ENCODE measurements around the gene EPB41L3. TPM values are rescaled to one million over a fixed set of nuclear protein-coding genes. Genes with fewer than 3 reads are reported as not detected.

The EPB41L3 gene
- total and polyA plus RNA-seq, 4 experiments from 2014 or later: 0.89 to 3.3 (median 3.2) TPM; not detected in 1

GRCh38 chr18:5370332-5370731, 173.5 kb downstream of the EPB41L3 start:
- Mint-ChIP-seq H3K4me3 (no peak overlapping the region), H3K27ac (no peak overlapping the region), H3K9me3 (peaks cover 0 to 1% (median 0%) of the 10 kb centered on the region in 8 donors), H3K4me1 (no peaks in the 10 kb centered on the region), H3K36me3 (no peaks in the 10 kb centered on the region), H3K27me3 (peaks cover 12 to 13% of the 10 kb centered on the region in 2 donors)
- ChIA-PET CTCF (ENCODE audit: partially characterized antibody) (no interaction called here), POLR2A (ENCODE audit: partially characterized antibody) (no interaction called here)
- intact Hi-C loops (cut with micrococcal nuclease): no loop called here
- H3K4me1 ChIP-seq (ENCODE audit: insufficient read depth, low read length): no peaks in the 10 kb centered on the region
- no peak for DNase-seq
- H3K27me3 ChIP-seq (ENCODE audit: insufficient read depth, low read length): no peaks in the 10 kb centered on the region
- no peak overlapping the region for H3K4me3 ChIP-seq (ENCODE audit: low read length in 2 of 2)
- no peaks in the 10 kb centered on the region for H3K36me3 ChIP-seq (ENCODE audit: insufficient read depth, low read length)
- no peaks in the 10 kb centered on the region for H3K9me3 ChIP-seq (ENCODE audit: control insufficient read depth in 1 of 2, low read length in 2 of 2)
- no peak overlapping the region for H3K27ac ChIP-seq (ENCODE audit: low read depth, low read length)

- CTCF ChIA-PET (ENCODE audit: partially characterized antibody): no interaction called here
- Mint-ChIP-seq H3K27ac (no peak overlapping the region), H3K36me3 (no peaks in the 10 kb centered on the region), H3K27me3 (peaks cover 10 to 13% of the 10 kb centered on the region in 2 donors), H3K4me3 (no peak overlapping the region), H3K9me3 (peaks cover 0 to 1% (median 0%) of the 10 kb centered on the region in 8 donors), H3K4me1 (no peaks in the 10 kb centered on the region)
- Histone ChIP-seq H3K9me3 (ENCODE audit: control insufficient read depth in 1 of 2, low read length in 2 of 2) (no peaks in the 10 kb centered on the region), H3K4me1 (ENCODE audit: insufficient read depth, low read length) (no peaks in the 10 kb centered on the region), H3K36me3 (ENCODE audit: insufficient read depth, low read length) (no peaks in the 10 kb centered on the region), H3K27ac (ENCODE audit: low read depth, low read length) (no peak overlapping the region), H3K27me3 (ENCODE audit: insufficient read depth, low read length) (no peaks in the 10 kb centered on the region), H3K4me3 (ENCODE audit: low read length in 2 of 2) (no peak overlapping the region)
- intact Hi-C loops (cut with micrococcal nuclease): loop anchor here (10.0 kb wide), 1 partner anchor 615 kb away; no protein-coding TSS in a partner anchor
- DNase-seq: no peak
- POLR2A ChIA-PET (ENCODE audit: partially characterized antibody): no interaction called here
Observed at GRCh38 chr18:5369513-5369912, 174.3 kb downstream of the EPB41L3 start.

DNA sequence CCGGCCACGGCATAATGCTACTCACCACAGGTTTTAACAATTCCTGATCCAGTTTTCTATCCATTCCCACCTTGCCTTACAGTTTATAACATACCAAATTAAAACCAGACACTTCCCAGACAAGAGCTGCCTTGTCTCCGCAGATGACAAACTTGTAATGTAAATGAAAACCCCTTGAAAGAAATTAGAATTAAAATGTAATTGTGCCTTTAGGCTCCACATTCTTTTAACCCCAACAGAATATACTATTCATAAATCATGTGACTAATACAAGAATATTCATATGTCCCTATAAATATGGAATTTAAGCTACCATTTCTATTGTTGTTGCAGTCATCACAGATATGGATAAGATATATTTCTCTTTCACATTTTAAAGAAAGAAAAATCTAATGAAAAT, 178.4 kb downstream of the EPB41L3 start:
- no peaks in the 10 kb centered on the region for H3K4me1 Mint-ChIP-seq
- intact Hi-C loops (cut with micrococcal nuclease): loop anchor here (10.0 kb wide), 1 partner anchor 619 kb away; no protein-coding TSS in a partner anchor
- CTCF ChIA-PET (ENCODE audit: partially characterized antibody): interaction anchor here (0.5 kb wide), 1 partner anchor 19 kb away, joined by 3 read pairs; no protein-coding TSS in a partner anchor
- no peaks in the 10 kb centered on the region for H3K4me1 ChIP-seq (ENCODE audit: insufficient read depth, low read length)
- no peaks in the 10 kb centered on the region for H3K9me3 ChIP-seq (ENCODE audit: control insufficient read depth in 1 of 2, low read length in 2 of 2)
- no peak overlapping the region for H3K27ac Mint-ChIP-seq
- peaks cover 5 to 7% of the 10 kb centered on the region in 2 donors for H3K27me3 Mint-ChIP-seq
- no peaks in the 10 kb centered on the region for H3K36me3 ChIP-seq (ENCODE audit: insufficient read depth, low read length)
- H3K9me3 Mint-ChIP-seq: peaks cover 0 to 1% (median 0%) of the 10 kb centered on the region in 8 donors
- H3K36me3 Mint-ChIP-seq: no peaks in the 10 kb centered on the region
- no peak overlapping the region for H3K4me3 Mint-ChIP-seq
- H3K4me3 ChIP-seq (ENCODE audit: low read length in 2 of 2): no peak overlapping the region
- no peak overlapping the region for H3K27ac ChIP-seq (ENCODE audit: low read depth, low read length)
- POLR2A ChIA-PET (ENCODE audit: partially characterized antibody): no interaction called here
- no peaks in the 10 kb centered on the region for H3K27me3 ChIP-seq (ENCODE audit: insufficient read depth, low read length)
- no peak for DNase-seq

- Histone ChIP-seq H3K27me3 (ENCODE audit: insufficient read depth, low read length) (no peaks in the 10 kb centered on the region), H3K27ac (ENCODE audit: low read depth, low read length) (no peak overlapping the region), H3K4me3 (ENCODE audit: low read length in 2 of 2) (no peak overlapping the region), H3K9me3 (ENCODE audit: control insufficient read depth in 1 of 2, low read length in 2 of 2) (no peaks in the 10 kb centered on the region), H3K36me3 (ENCODE audit: insufficient read depth, low read length) (no peaks in the 10 kb centered on the region), H3K4me1 (ENCODE audit: insufficient read depth, low read length) (no peaks in the 10 kb centered on the region)
- intact Hi-C loops (cut with micrococcal nuclease): no loop called here
- Mint-ChIP-seq H3K9me3 (peaks cover 0 to 37% (median 26%) of the 10 kb centered on the region in 8 donors), H3K36me3 (no peaks in the 10 kb centered on the region), H3K27ac (no peak overlapping the region), H3K4me1 (no peaks in the 10 kb centered on the region), H3K27me3 (peaks cover 0 to 2% of the 10 kb centered on the region in 2 donors), H3K4me3 (no peak overlapping the region)
- ChIA-PET CTCF (ENCODE audit: partially characterized antibody) (no interaction called here), POLR2A (ENCODE audit: partially characterized antibody) (no interaction called here)
- no peak for DNase-seq
Observed at GRCh38 chr18:5350636-5351035, 193.2 kb downstream of the EPB41L3 start.

Other genes with a start within 250 kb of the EPB41L3 start
- gene ZBTB14, start 248.3 kb downstream of the EPB41L3 start, total RNA-seq: 10 to 100 TPM; 47.9 to 51.2 TPM
- gene ZBTB14, start 248.3 kb downstream of the EPB41L3 start, polyA plus RNA-seq: 10 to 100 TPM; 16.5 to 16.8 TPM